HL-60/S4 treated with phorbol 12-myristate 13-acetate at 8.2 ng/mL for 4 days and 3 days (cell line): Measurements from ENCODE around the gene BGLAP.

ENCODE experiments used
- in situ Hi-C: fragments of 300-500 bp; cut with MboI; formaldehyde crosslinking; loops from 2 replicates; pipeline ENCODE4 v1.15.0; 2022; ENCODE audit warnings: low sequenced_read_pairs

BGLAP gene

DNA sequence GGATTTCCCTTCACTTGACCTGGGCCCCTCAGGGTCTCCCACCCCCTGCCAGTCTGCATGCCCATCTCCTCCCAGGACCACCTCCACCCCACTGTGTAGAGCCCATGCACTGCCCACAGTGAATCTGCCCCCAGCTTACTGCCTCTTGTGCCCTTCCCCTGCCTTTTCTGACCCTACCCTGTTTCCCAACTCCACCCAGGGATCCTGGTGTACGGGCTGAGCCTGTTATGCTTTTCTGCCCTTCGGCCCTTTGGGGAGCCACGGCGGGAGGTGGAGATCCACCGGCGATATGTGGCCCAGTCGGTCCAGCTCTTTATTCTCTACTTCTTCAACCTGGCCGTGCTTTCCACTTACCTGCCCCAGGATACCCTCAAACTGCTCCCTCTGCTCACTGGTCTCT is 44.1 kb downstream of the BGLAP start:
- in situ Hi-C loops, result no loop called here

DNA sequence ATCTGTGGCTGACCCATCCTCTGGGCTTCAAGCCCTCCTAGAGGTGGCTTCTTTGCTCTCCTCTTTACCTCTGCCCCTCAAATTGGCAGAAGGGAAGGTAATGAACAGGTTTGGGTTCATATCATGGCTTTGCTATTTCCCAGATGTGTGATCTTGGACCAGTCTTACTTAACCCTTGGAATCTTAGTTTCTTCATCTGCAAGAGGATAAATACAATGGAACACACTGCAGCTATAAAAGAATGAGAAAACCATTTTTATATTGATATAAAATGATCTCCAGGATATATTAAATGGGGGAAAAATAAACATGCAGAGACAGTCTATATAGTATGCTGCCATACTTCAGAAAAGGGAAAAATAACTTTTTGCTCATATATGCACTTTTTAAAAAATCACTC is 47.9 kb downstream of the BGLAP start:
- in situ Hi-C loops, result no loop called here

DNA sequence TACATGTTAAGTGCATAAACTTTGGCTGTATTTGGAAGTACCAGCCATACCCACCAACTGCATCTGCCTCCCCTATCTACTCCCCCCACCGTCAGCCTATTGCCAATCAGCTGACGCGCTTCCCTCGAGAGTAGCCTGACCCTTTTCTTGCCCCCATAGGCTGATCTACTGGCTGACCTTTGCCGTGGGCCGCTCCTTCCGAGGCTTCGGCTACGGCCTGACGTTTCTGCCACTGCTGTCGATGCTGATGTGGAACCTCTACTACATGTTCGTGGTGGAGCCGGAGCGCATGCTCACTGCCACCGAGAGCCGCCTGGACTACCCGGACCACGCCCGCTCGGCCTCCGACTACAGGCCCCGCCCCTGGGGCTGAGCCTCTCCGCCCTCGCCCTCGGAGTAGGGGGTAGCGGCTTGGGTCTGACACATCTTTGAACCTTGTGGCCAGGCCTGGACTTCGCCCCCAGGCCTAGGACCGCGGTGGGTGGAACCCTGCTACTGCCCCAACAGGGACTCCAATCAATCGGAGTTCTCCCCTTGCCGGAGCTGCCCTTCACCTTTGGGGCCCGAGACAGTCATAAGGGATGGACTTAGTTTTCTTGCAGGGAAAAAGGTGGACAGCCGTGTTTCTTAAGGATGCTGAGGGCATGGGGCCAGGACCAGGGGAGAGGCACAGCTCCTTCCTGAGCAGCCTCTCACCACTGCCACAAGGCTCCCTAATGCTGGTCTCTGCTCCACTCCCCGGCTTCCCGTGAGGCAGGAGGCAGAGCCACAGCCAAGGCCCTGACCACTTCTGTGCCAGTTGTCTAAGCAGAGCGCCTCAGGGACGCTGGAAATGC is 49.5 kb downstream of the BGLAP start:
- in situ Hi-C loops, result no loop called here
